Activated naive CD4-positive, alpha-beta T cell treated with anti-CD3 and anti-CD28 coated beads, Interleukin-2, amount 50 U/mL, for 16 hours (primary cell): ENCODE data around the gene NAA16.
"Not testable (repeated sequence)": the region's sequence is repeated elsewhere in the genome, so short reads cannot be mapped to it uniquely, and the experiment has no call there.

Source experiments
- DNase-seq: peaks from one replicate; pipeline ENCODE4 v3.0.0-alpha.2; 2020

NAA16 gene

GRCh38 chr13:41310963-41311405, at the start of gene NAA16:
Gene NAA16, plus strand, starts transcription at chr13:41311267. Its CDS starts 262 bp downstream, at chr13:41311529.
- peak; percentile 98 for DNase-seq

GRCh38 chr13:41263261-41263971, 47.7 kb upstream of the NAA16 start, which contains the start of gene MTRF1:
Gene MTRF1, minus strand, starts transcription at chr13:41263576. Its CDS starts 2,669 bp downstream, at chr13:41260907.
- peak; percentile 83 for DNase-seq

- no peak for DNase-seq
Observed at GRCh38 chr13:41267106-41267505, 44.0 kb upstream of the NAA16 start.

GRCh38 chr13:41268764-41269163, 42.3 kb upstream of the NAA16 start:
- no peak for DNase-seq

GRCh38 chr13:41271456-41272285, 39.4 kb upstream of the NAA16 start:
- no peak for DNase-seq

GRCh38 chr13:41273831-41274441, 37.1 kb upstream of the NAA16 start:
- no peak for DNase-seq

GRCh38 chr13:41274881-41275280, 36.2 kb upstream of the NAA16 start:
- no peak for DNase-seq

GRCh38 chr13:41276824-41277223, 34.2 kb upstream of the NAA16 start:
- no peak for DNase-seq

- DNase-seq = not testable (repeated sequence)
Observed at GRCh38 chr13:41279156-41279555, 31.9 kb upstream of the NAA16 start.

GRCh38 chr13:41282129-41282571, 28.9 kb upstream of the NAA16 start:
- no peak for DNase-seq

- no peak for DNase-seq
Observed at GRCh38 chr13:41284512-41285288, 26.4 kb upstream of the NAA16 start.

- no peak for DNase-seq
Observed at GRCh38 chr13:41286370-41286769, 24.7 kb upstream of the NAA16 start.

GRCh38 chr13:41289463-41289881, 21.6 kb upstream of the NAA16 start:
- no peak for DNase-seq

- no peak for DNase-seq
Observed at GRCh38 chr13:41291246-41291645, 19.8 kb upstream of the NAA16 start.

- DNase-seq = no peak
Observed at GRCh38 chr13:41293272-41293671, 17.8 kb upstream of the NAA16 start.

GRCh38 chr13:41294914-41295313, 16.2 kb upstream of the NAA16 start:
- DNase-seq = no peak

- DNase-seq = no peak
Observed at GRCh38 chr13:41295973-41296372, 15.1 kb upstream of the NAA16 start.

GRCh38 chr13:41296879-41297646, 14.0 kb upstream of the NAA16 start:
- DNase-seq = no peak

GRCh38 chr13:41299316-41300094, 11.6 kb upstream of the NAA16 start:
- DNase-seq = no peak

GRCh38 chr13:41302743-41303142, 8.3 kb upstream of the NAA16 start:
- no peak for DNase-seq

GRCh38 chr13:41304551-41304950, 6.5 kb upstream of the NAA16 start:
- no peak for DNase-seq
